ENCODE data around the gene LRRC34. TPM values are rescaled to one million over a fixed set of nuclear protein-coding genes. Genes with fewer than 3 reads are reported as not detected.

The LRRC34 gene
- total RNA-seq, 1 experiment from 2014 or later, result not detected

DNA sequence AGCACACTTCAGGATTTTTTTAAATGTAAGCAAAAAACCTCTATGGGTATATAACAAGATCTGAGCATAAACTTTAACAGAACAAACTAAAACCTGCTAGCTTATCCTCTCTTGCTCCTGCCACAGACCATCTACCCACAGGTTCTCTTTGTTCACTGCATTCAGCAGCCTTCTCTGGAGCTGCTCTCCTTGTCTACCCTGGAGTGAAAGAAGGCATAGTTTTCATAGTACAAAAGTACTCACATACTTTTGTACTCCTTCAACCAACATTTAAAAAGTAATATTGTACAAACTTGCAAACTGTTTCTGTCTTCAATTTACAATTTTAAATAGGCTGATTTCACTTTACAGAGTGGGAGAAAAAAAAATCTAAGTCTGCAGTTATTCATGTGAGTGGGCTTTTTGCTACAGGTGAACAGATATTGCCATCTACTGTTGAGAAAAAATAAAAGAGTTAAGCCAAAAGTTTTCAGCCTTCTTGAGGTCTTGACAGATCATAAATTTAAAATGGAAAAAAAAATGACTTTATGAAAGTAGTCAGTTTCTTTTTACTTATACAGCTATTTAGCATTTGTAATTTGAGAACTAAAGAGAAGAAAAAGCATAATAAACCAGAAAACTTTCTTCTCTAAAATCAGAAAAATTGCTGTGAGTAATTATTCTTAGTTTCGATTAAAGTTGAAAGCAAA lies 68.2 kb downstream of the LRRC34 start:
- POLR2A ChIA-PET, result interaction anchor here (0.9 to 2.2 kb wide), 2 partner anchors 10 to 596 kb away, joined by 3 to 8 read pairs; no protein-coding TSS in a partner anchor
- Mint-ChIP-seq H3K9me3 (ENCODE audit: unreplicated experiment) (no peaks in the 10 kb centered on the region), H3K4me1 (ENCODE audit: insufficient read depth, unreplicated experiment) (peaks cover 9% of the 10 kb centered on the region), H3K4me3 (ENCODE audit: unreplicated experiment) (no peak overlapping the region), H3K36me3 (ENCODE audit: insufficient read depth, unreplicated experiment) (no peaks in the 10 kb centered on the region), H3K27ac (ENCODE audit: low read depth, unreplicated experiment) (no peak overlapping the region), H3K27me3 (ENCODE audit: insufficient read depth, unreplicated experiment) (no peaks in the 10 kb centered on the region)
- intact Hi-C loops (cut with micrococcal nuclease), result loop anchor here (1.0 to 10.0 kb wide), 6 partner anchors 80 to 1534 kb away; partner anchors contain the start of gene MECOM
- CTCF ChIA-PET, result interaction anchor here (0.6 to 3.5 kb wide), 29 partner anchors 9 to 1538 kb away, joined by 3 to 40 read pairs (median 4); no protein-coding TSS in a partner anchor
- TF ChIP-seq CTCF (IDR thresholded peaks at IDR 0.05; ENCODE audit: unreplicated experiment), result peak; percentile 24
- no peak for DNase-seq (ENCODE audit: unreplicated experiment)
- BruUV-seq (replicated peaks), result no TSS peak

Other genes starting within 250 kb of the LRRC34 start
- gene MECOM, start 149.2 kb downstream of the LRRC34 start, total RNA-seq (2022), result 5.2 and 7.1 TPM in 2 replicates
- 2.9 and 7.9 TPM in 2 replicates for gene TERC, start 47.8 kb downstream of the LRRC34 start, total RNA-seq (2022)
- gene ACTRT3, start 43.3 kb downstream of the LRRC34 start, total RNA-seq (2022), result 0.93 and 1.0 TPM in 2 replicates
- 18.0 and 20.4 TPM in 2 replicates for gene MYNN, start 39.5 kb downstream of the LRRC34 start, total RNA-seq (2022)
- gene LRRIQ4, start within 50 bp of the LRRC34 start, total RNA-seq (2022), result not detected in 2 replicates
- gene LRRC31, start 57.0 kb upstream of the LRRC34 start, total RNA-seq (2022), result not detected in 2 replicates
- not detected in 2 replicates for gene SAMD7, start 98.7 kb upstream of the LRRC34 start, total RNA-seq (2022)
- 58.5 and 62.1 TPM in 2 replicates for gene SEC62, start 153.9 kb upstream of the LRRC34 start, total RNA-seq (2022)
- 1.8 and 2.6 TPM in 2 replicates for gene GPR160, start 225.1 kb upstream of the LRRC34 start, total RNA-seq (2022)